Measurements from ENCODE around the gene GPC6.
A peak's percentile ranks its signal among the peaks of the same experiment; 100 is the strongest.

The GPC6 gene

DNA sequence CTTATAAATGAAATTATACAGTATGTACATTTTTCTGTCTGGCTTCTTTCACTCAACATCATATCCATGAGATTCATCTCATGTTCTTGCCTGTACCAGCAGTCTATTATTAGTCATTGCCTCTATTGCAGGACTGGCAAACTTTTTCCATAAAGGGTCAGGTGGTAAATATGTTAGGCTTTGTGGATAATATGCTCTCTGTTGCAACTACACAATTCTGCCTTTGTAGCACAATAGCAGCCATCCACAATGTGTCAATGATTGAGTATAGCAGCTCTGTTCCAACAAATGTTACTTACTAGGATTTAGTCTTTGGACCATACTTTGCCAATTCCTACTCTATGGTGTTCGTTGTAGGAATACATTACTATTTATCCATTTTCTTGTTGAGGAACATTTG lies 948.5 kb downstream of the GPC6 start:
- no peak overlapping the region for H3K4me3 ChIP-seq (replicated peaks; ENCODE audit: insufficient read depth, low read length)
- TF ChIP-seq, protein P1, sequence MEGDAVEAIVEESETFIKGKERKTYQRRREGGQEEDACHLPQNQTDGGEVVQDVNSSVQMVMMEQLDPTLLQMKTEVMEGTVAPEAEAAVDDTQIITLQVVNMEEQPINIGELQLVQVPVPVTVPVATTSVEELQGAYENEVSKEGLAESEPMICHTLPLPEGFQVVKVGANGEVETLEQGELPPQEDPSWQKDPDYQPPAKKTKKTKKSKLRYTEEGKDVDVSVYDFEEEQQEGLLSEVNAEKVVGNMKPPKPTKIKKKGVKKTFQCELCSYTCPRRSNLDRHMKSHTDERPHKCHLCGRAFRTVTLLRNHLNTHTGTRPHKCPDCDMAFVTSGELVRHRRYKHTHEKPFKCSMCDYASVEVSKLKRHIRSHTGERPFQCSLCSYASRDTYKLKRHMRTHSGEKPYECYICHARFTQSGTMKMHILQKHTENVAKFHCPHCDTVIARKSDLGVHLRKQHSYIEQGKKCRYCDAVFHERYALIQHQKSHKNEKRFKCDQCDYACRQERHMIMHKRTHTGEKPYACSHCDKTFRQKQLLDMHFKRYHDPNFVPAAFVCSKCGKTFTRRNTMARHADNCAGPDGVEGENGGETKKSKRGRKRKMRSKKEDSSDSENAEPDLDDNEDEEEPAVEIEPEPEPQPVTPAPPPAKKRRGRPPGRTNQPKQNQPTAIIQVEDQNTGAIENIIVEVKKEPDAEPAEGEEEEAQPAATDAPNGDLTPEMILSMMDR (IDR thresholded peaks at IDR 0.05; ENCODE audit: insufficient read depth, low read length), result no peak
- TF ChIP-seq, protein P2, sequence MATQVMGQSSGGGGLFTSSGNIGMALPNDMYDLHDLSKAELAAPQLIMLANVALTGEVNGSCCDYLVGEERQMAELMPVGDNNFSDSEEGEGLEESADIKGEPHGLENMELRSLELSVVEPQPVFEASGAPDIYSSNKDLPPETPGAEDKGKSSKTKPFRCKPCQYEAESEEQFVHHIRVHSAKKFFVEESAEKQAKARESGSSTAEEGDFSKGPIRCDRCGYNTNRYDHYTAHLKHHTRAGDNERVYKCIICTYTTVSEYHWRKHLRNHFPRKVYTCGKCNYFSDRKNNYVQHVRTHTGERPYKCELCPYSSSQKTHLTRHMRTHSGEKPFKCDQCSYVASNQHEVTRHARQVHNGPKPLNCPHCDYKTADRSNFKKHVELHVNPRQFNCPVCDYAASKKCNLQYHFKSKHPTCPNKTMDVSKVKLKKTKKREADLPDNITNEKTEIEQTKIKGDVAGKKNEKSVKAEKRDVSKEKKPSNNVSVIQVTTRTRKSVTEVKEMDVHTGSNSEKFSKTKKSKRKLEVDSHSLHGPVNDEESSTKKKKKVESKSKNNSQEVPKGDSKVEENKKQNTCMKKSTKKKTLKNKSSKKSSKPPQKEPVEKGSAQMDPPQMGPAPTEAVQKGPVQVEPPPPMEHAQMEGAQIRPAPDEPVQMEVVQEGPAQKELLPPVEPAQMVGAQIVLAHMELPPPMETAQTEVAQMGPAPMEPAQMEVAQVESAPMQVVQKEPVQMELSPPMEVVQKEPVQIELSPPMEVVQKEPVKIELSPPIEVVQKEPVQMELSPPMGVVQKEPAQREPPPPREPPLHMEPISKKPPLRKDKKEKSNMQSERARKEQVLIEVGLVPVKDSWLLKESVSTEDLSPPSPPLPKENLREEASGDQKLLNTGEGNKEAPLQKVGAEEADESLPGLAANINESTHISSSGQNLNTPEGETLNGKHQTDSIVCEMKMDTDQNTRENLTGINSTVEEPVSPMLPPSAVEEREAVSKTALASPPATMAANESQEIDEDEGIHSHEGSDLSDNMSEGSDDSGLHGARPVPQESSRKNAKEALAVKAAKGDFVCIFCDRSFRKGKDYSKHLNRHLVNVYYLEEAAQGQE (IDR thresholded peaks at IDR 0.05; ENCODE audit: insufficient replicate concordance, low read depth), result no peak
- no peak for TF ChIP-seq POLR2AphosphoS5 (IDR thresholded peaks at IDR 0.05; ENCODE audit: low read depth)
- TF ChIP-seq SPI1 (IDR thresholded peaks at IDR 0.05; ENCODE audit: borderline replicate concordance, low read depth), result no peak
- TF ChIP-seq GABPA (IDR thresholded peaks at IDR 0.05; ENCODE audit: low read depth), result no peak
- no peak for DNase-seq (ENCODE audit: low read depth in 1 of 2, low spot score in 1 of 2)
- H3K27ac ChIP-seq (replicated peaks), result no peak overlapping the region
- H3K27me3 ChIP-seq (ENCODE audit: insufficient read depth, poor library complexity, severe bottlenecking), result no peaks in the 10 kb centered on the region

DNA sequence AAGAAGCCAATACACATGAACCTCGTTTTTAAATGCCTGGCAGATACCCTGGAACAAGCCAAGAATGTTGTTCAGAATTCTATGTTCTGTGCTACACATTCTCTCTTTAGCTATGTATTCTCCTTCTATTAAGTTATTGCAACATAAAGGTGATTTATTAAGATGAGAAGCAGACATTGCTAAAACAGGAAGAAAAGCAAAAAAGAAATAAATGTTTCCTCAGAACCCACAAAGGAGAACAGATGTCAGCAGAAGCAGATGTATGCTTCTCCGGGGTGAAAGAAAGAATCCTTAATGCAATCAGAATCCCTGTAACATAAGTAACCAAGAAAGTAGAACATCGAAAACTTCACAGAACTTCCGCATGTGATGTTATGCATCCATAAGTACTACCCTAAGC lies 950.0 kb downstream of the GPC6 start:
- Histone ChIP-seq H3K27me3 (ENCODE audit: insufficient read depth, poor library complexity, severe bottlenecking) (no peaks in the 10 kb centered on the region), H3K27ac (replicated peaks) (no peak overlapping the region), H3K4me3 (replicated peaks; ENCODE audit: insufficient read depth, low read length) (no peak overlapping the region)
- no peak for DNase-seq (ENCODE audit: low read depth in 1 of 2, low spot score in 1 of 2)
- TF ChIP-seq, protein P2 (IDR thresholded peaks at IDR 0.05; ENCODE audit: insufficient replicate concordance, low read depth), result no peak
- TF ChIP-seq SPI1 (IDR thresholded peaks at IDR 0.05; ENCODE audit: borderline replicate concordance, low read depth), result no peak
- no peak for TF ChIP-seq GABPA (IDR thresholded peaks at IDR 0.05; ENCODE audit: low read depth)
- no peak for TF ChIP-seq POLR2AphosphoS5 (IDR thresholded peaks at IDR 0.05; ENCODE audit: low read depth)
- TF ChIP-seq, protein P1 (IDR thresholded peaks at IDR 0.05; ENCODE audit: insufficient read depth, low read length), result no peak

DNA sequence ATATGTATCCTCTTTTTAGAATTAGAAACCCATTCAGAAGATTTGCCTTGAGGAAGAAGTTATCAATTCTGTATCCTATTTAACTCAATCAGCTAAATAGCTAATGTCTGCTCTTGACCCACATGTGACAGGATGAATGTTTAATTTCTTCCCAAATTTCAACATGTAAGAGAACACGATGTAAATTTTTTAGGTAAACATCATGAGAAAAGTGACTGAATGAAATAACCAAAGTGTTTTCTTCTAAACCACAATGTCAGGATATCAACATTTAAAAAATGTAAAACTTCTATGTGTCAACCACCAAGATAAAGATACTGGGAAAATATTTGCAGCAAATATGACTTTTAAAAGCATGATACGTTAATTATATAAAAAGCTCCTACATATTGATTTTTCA lies 950.4 kb downstream of the GPC6 start:
- no peaks in the 10 kb centered on the region for H3K27me3 ChIP-seq (ENCODE audit: insufficient read depth, poor library complexity, severe bottlenecking)
- no peak for DNase-seq (ENCODE audit: low read depth in 1 of 2, low spot score in 1 of 2)
- no peak overlapping the region for H3K27ac ChIP-seq (replicated peaks)
- H3K4me3 ChIP-seq (replicated peaks; ENCODE audit: insufficient read depth, low read length), result no peak overlapping the region
- TF ChIP-seq GABPA (IDR thresholded peaks at IDR 0.05; ENCODE audit: low read depth), result no peak

DNA sequence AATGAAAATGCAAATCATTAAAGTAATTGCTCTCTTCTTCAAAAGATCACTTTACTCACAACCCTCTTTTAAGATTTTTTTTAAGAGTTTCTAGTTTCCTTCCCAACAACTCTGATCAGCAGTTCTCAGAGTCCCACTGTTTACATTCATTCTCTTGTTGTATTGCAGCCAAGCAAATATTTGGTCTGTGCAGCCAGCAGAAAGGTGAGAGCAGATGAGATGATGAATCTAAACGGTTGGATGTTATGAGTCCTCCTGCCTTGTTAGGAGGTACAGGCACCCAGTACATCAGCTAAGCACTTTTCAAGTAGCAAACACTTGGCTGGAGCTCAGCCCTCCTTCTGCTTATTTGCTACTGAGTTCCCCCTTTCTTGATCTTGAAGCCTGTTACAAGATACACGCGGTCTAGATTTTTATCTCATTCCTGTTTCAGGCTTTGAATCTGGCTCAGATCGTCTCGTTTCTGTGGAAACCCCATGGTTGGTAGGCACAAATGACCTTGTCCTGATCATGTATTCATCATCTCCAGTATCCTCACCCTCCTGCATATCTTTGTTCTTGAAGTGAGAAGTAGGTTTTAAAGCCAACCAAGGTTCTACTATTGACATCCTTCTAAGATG lies 952.1 kb downstream of the GPC6 start:
- Histone ChIP-seq H3K27ac (replicated peaks) (no peak overlapping the region), H3K27me3 (ENCODE audit: insufficient read depth, poor library complexity, severe bottlenecking) (no peaks in the 10 kb centered on the region), H3K4me3 (replicated peaks; ENCODE audit: insufficient read depth, low read length) (no peak overlapping the region)
- DNase-seq (ENCODE audit: low read depth in 1 of 2, low spot score in 1 of 2), result peak in 1 of 2 experiments; percentile 10
- TF ChIP-seq GABPA (IDR thresholded peaks at IDR 0.05; ENCODE audit: low read depth), result no peak
- no peak for TF ChIP-seq SPI1 (IDR thresholded peaks at IDR 0.05; ENCODE audit: borderline replicate concordance, low read depth)
- TF ChIP-seq, protein P2 (IDR thresholded peaks at IDR 0.05; ENCODE audit: insufficient replicate concordance, low read depth), result no peak
- TF ChIP-seq, protein P1 (IDR thresholded peaks at IDR 0.05; ENCODE audit: insufficient read depth, low read length), result no peak
- TF ChIP-seq POLR2AphosphoS5 (IDR thresholded peaks at IDR 0.05; ENCODE audit: low read depth), result no peak

All from HL-60 (cell line).